ENCODE results near the gene NFU1. TPM values are rescaled to one million over a fixed set of nuclear protein-coding genes. Genes with fewer than 3 reads are reported as not detected.

NFU1 gene
- polyA plus RNA-seq, 3 donors = 66.7 to 69.8 (median 69.8) TPM

- no peak for DNase-seq (ENCODE audit: low read depth in 3 of 3, low spot score in 2 of 3)
Observed at GRCh38 chr2:69353360-69353759, 83.9 kb downstream of the NFU1 start.

- DNase-seq (ENCODE audit: low read depth in 3 of 3, low spot score in 2 of 3) = no peak
Observed at GRCh38 chr2:69348781-69349180, 88.5 kb downstream of the NFU1 start.

Other genes starting within 250 kb of the NFU1 start
- gene GFPT1, start 50.2 kb downstream of the NFU1 start, polyA plus RNA-seq (ENCODE audit: insufficient read length in 3 of 3) = 10 to 100 TPM; 37.0 to 41.5 (median 39.0) TPM
- gene AAK1, start 206.3 kb upstream of the NFU1 start, polyA plus RNA-seq (ENCODE audit: insufficient read length in 3 of 3) = 10 to 100 TPM; 16.2 to 18.9 (median 18.0) TPM